Caco-2 (cell line): Measurements from ENCODE around the gene PRKAR1B. TPM values are rescaled to one million over a fixed set of nuclear protein-coding genes. Genes with fewer than 3 reads are reported as not detected.

ENCODE experiments used
- BruUV-seq: library from RNA; stranded (reverse); fragments of 400-500 nt; replicated peaks from 2 replicates; lab custom pipeline; 2021; lab: Mats Ljungman, UMichigan
- CTCF ChIA-PET: fragments of 300-600 bp; sonication (Branson Sonifier 250); formaldehyde crosslinking; loops from one replicate; lab custom pipeline; 2022; ENCODE audit warnings: antibody characterized with exemption; lab: Charles Lee
- POLR2A ChIA-PET: fragments of 300-600 bp; sonication (Branson Sonifier 250); formaldehyde crosslinking; loops from one replicate; lab custom pipeline; 2022; ENCODE audit warnings: antibody characterized with exemption; lab: Charles Lee
- DNase-seq, 2 experiments: peaks; one replicate each; pipeline versions ENCODE4 v3.0.0 to v3.0.0-alpha.2; 2020 to 2022
- H3K27me3 ChIP-seq: replicated peaks from 2 replicates; pipeline ENCODE4 v1.6.0; 2011; ENCODE audit warnings: low read length; ENCODE audit not compliant: control insufficient read depth, insufficient read depth
- H3K36me3 ChIP-seq: 2 replicates; pipeline ENCODE4 v1.5.1; 2011; ENCODE audit warnings: low read length; ENCODE audit not compliant: control insufficient read depth, insufficient read depth
- H3K4me1 ChIP-seq: fragments of 250-450 bp; sonication (Bioruptor Pico); 2 replicates; pipeline ENCODE4 v1.5.1; 2020; ENCODE audit warnings: mild to moderate bottlenecking
- H3K4me3 ChIP-seq: 2 replicates; pipeline ENCODE4 v1.5.1; 2011; ENCODE audit warnings: low read depth, mild to moderate bottlenecking, control low read depth, low read length
- H3K9me3 ChIP-seq: fragments of 250-450 bp; sonication (Bioruptor Pico); 2 replicates; pipeline ENCODE4 v1.5.1; 2020; ENCODE audit warnings: mild to moderate bottlenecking, moderate library complexity
- H3K27ac Mint-ChIP-seq: one replicate; pipeline ENCODE4 v1.8.0; 2022; ENCODE audit warnings: mixed read lengths; ENCODE audit not compliant: unreplicated experiment
- H3K27me3 Mint-ChIP-seq: one replicate; pipeline ENCODE4 v1.8.0; 2022; ENCODE audit warnings: mixed read lengths; ENCODE audit not compliant: insufficient read depth, unreplicated experiment
- H3K36me3 Mint-ChIP-seq: one replicate; pipeline ENCODE4 v1.8.0; 2022; ENCODE audit warnings: mild to moderate bottlenecking, mixed read lengths; ENCODE audit not compliant: insufficient read depth, unreplicated experiment
- H3K4me1 Mint-ChIP-seq: one replicate; pipeline ENCODE4 v1.8.0; 2022; ENCODE audit warnings: low read depth, mixed read lengths; ENCODE audit not compliant: unreplicated experiment
- H3K4me3 Mint-ChIP-seq: one replicate; pipeline ENCODE4 v1.8.0; 2022; ENCODE audit warnings: mild to moderate bottlenecking, moderate library complexity, mixed read lengths; ENCODE audit not compliant: unreplicated experiment
- H3K9me3 Mint-ChIP-seq: one replicate; pipeline ENCODE4 v1.8.0; 2022; ENCODE audit warnings: mixed read lengths; ENCODE audit not compliant: unreplicated experiment
- CTCF ChIP-seq, 2 experiments: fragments of 200-600 bp in 1 of 2; IDR thresholded peaks; 1 replicate in 1 of 2; 2 replicates in 1 of 2; pipeline versions ENCODE4 v1.5.1 to v1.8.0; 2011 to 2022; ENCODE audit warnings: antibody characterized with exemption in 1 of 2, control low read depth in 1 of 2, inconsistent platforms in 1 of 2, low read depth in 1 of 2, low read length in 1 of 2, mild to moderate bottlenecking in 1 of 2, moderate library complexity in 1 of 2; ENCODE audit not compliant: insufficient read depth in 1 of 2, severe bottlenecking in 1 of 2, unreplicated experiment in 1 of 2
- intact Hi-C: fragments of 100-400 bp; cut with micrococcal nuclease; formaldehyde crosslinking; loops from one replicate; pipeline ENCODE4 v1.10.0; 2022; ENCODE audit not compliant: unreplicated experiment
- total RNA-seq: library from RNA; stranded (reverse); gene quantifications from 2 replicates; pipeline ENCODE4 v1.2.3, GENCODE V29; 2022

The PRKAR1B gene
- total RNA-seq, 1 experiment from 2014 or later: 56.6 TPM

GRCh38 chr7:521221-522070 is 205.6 kb downstream of the PRKAR1B start:
- H3K9me3 ChIP-seq: no peaks in the 10 kb centered on the region
- peak overlapping the region; percentile 69 for H3K4me3 Mint-ChIP-seq
- H3K36me3 Mint-ChIP-seq: peaks cover 7% of the 10 kb centered on the region
- no TSS peak for BruUV-seq
- H3K27me3 Mint-ChIP-seq: no peaks in the 10 kb centered on the region
- H3K4me1 ChIP-seq: peaks cover 29% of the 10 kb centered on the region
- H3K27ac Mint-ChIP-seq: no peak overlapping the region
- no peaks in the 10 kb centered on the region for H3K36me3 ChIP-seq
- H3K4me3 ChIP-seq: peak overlapping the region; percentile 38
- peaks cover 2% of the 10 kb centered on the region for H3K4me1 Mint-ChIP-seq
- POLR2A ChIA-PET: interaction anchor here (0.6 to 0.7 kb wide), 3 partner anchors 16 to 1034 kb away, joined by 3 to 6 read pairs (median 3); no protein-coding TSS in a partner anchor
- H3K9me3 Mint-ChIP-seq: no peaks in the 10 kb centered on the region
- DNase-seq: peak in 1 of 2 experiments; percentile 64
- H3K27me3 ChIP-seq: peaks cover 1% of the 10 kb centered on the region; the same call in 1 of the 2 replicates
- TF ChIP-seq CTCF (IDR thresholded peaks at IDR 0.05; ENCODE audit: insufficient read depth in 1 of 2, low read depth in 1 of 2, low read length in 1 of 2, severe bottlenecking in 1 of 2, unreplicated experiment in 1 of 2): peak in 1 of 2 experiments; percentile 6
- CTCF ChIA-PET: interaction anchor here (0.6 kb wide), 1 partner anchor 8 kb away, joined by 3 read pairs; no protein-coding TSS in a partner anchor
- intact Hi-C loops: loop anchor here (2.0 kb wide), 1 partner anchor 17 kb away; no protein-coding TSS in a partner anchor

- no peaks in the 10 kb centered on the region for H3K27me3 Mint-ChIP-seq
- Histone ChIP-seq H3K4me1 (peaks cover 28% of the 10 kb centered on the region), H3K27me3 (peaks cover 1% of the 10 kb centered on the region; the same call in 1 of the 2 replicates), H3K9me3 (no peaks in the 10 kb centered on the region), H3K4me3 (peak overlapping the region; percentile 98), H3K36me3 (no peaks in the 10 kb centered on the region)
- H3K9me3 Mint-ChIP-seq: no peaks in the 10 kb centered on the region
- peak in 1 of 2 experiments; percentile 36 for DNase-seq
- ChIA-PET POLR2A (interaction anchor here (0.5 to 1.0 kb wide), 5 partner anchors 17 to 190 kb away, joined by 3 to 9 read pairs (median 4); no protein-coding TSS in a partner anchor), CTCF (interaction anchor here (0.9 to 1.5 kb wide), 4 partner anchors 17 to 187 kb away, joined by 3 to 4 read pairs (median 4); no protein-coding TSS in a partner anchor)
- TSS peak; percentile 3 for BruUV-seq
- intact Hi-C loops: loop anchor here (2.0 kb wide), 1 partner anchor 18 kb away; no protein-coding TSS in a partner anchor
- TF ChIP-seq CTCF (IDR thresholded peaks at IDR 0.05; ENCODE audit: insufficient read depth in 1 of 2, low read depth in 1 of 2, low read length in 1 of 2, severe bottlenecking in 1 of 2, unreplicated experiment in 1 of 2): peak in 1 of 2 experiments; percentile 16
- H3K4me1 Mint-ChIP-seq: peaks cover 6% of the 10 kb centered on the region
- no peak overlapping the region for H3K27ac Mint-ChIP-seq
- H3K4me3 Mint-ChIP-seq: peak overlapping the region; percentile 69
- peaks cover 8% of the 10 kb centered on the region for H3K36me3 Mint-ChIP-seq
These were observed 206.4 kb downstream of the PRKAR1B start for GRCh38 chr7:520503-521161.
